Activated T-helper 1 cell treated with anti-CD3 and anti-CD28 coated beads, Interleukin-12 subunit alpha, Interleukin-12 subunit beta, Interleukin-2, Interleukin-4 antibody, amounts not matched to agents 30 ng/mL and 10 ng/mL and 1 ng/mL, durations not matched to agents 14 hours and 24 hours and 36 hours (primary cell): Measurements from ENCODE around the gene XPR1. TPM values are rescaled to one million over a fixed set of nuclear protein-coding genes. Genes with fewer than 3 reads are reported as not detected.
"Not testable (repeated sequence)": the region's sequence is repeated elsewhere in the genome, so short reads cannot be mapped to it uniquely, and the experiment has no call there.

Source experiments
- DNase-seq: peaks from one replicate; pipeline ENCODE4 v3.0.0; 2021; ENCODE audit warnings: low spot score
- H3K27ac Mint-ChIP-seq: one replicate; pipeline ENCODE4 v1.8.0; 2021; ENCODE audit warnings: mild to moderate bottlenecking, mixed read lengths
- H3K27me3 Mint-ChIP-seq: one replicate; pipeline ENCODE4 v1.8.0; 2022; ENCODE audit warnings: mild to moderate bottlenecking, moderate library complexity, mixed read lengths; ENCODE audit not compliant: insufficient read depth
- H3K36me3 Mint-ChIP-seq: one replicate; pipeline ENCODE4 v1.8.0; 2021; ENCODE audit warnings: low read depth, mixed read lengths
- H3K4me1 Mint-ChIP-seq: one replicate; pipeline ENCODE4 v1.8.0; 2021; ENCODE audit warnings: low read depth, mixed read lengths
- H3K4me3 Mint-ChIP-seq: one replicate; pipeline ENCODE4 v1.8.0; 2021; ENCODE audit warnings: mild to moderate bottlenecking, moderate library complexity, mixed read lengths
- H3K9me3 Mint-ChIP-seq: one replicate; pipeline ENCODE4 v1.8.0; 2021; ENCODE audit warnings: mixed read lengths
- intact Hi-C: fragments of 100-400 bp; cut with micrococcal nuclease; formaldehyde crosslinking; loops from one replicate; pipeline ENCODE4 v1.15.1; 2024
- total RNA-seq: library from RNA; stranded (reverse); gene quantifications from 2 replicates; pipeline ENCODE4 v1.2.3, GENCODE V29; 2022

Gene XPR1
- total RNA-seq, 1 donor from 2014 or later: 21.2 TPM

- H3K4me3 Mint-ChIP-seq: no peak overlapping the region
- H3K4me1 Mint-ChIP-seq: peaks cover 6% of the 10 kb centered on the region
- no peak overlapping the region for H3K27ac Mint-ChIP-seq
- no peaks in the 10 kb centered on the region for H3K27me3 Mint-ChIP-seq
- intact Hi-C loops: no loop called here
- peaks cover 12% of the 10 kb centered on the region for H3K36me3 Mint-ChIP-seq
- H3K9me3 Mint-ChIP-seq: peaks cover 18% of the 10 kb centered on the region
- DNase-seq: no peak
Measured at GRCh38 chr1:180674603-180675530, 43.0 kb downstream of the XPR1 start.

GRCh38 chr1:180675586-180675985 lies 43.8 kb downstream of the XPR1 start:
- DNase-seq: no peak
- Mint-ChIP-seq H3K27me3 (no peaks in the 10 kb centered on the region), H3K27ac (no peak overlapping the region), H3K36me3 (peaks cover 9% of the 10 kb centered on the region), H3K4me1 (no peaks in the 10 kb centered on the region), H3K4me3 (no peak overlapping the region), H3K9me3 (peaks cover 14% of the 10 kb centered on the region)
- intact Hi-C loops: no loop called here

GRCh38 chr1:180680558-180681144 lies 48.8 kb downstream of the XPR1 start:
- no peak overlapping the region for H3K4me3 Mint-ChIP-seq
- DNase-seq: no peak
- H3K36me3 Mint-ChIP-seq: peaks cover 15% of the 10 kb centered on the region
- no peak overlapping the region for H3K27ac Mint-ChIP-seq
- H3K27me3 Mint-ChIP-seq: no peaks in the 10 kb centered on the region
- H3K9me3 Mint-ChIP-seq: peaks cover 20% of the 10 kb centered on the region
- no peaks in the 10 kb centered on the region for H3K4me1 Mint-ChIP-seq
- intact Hi-C loops: no loop called here

DNA sequence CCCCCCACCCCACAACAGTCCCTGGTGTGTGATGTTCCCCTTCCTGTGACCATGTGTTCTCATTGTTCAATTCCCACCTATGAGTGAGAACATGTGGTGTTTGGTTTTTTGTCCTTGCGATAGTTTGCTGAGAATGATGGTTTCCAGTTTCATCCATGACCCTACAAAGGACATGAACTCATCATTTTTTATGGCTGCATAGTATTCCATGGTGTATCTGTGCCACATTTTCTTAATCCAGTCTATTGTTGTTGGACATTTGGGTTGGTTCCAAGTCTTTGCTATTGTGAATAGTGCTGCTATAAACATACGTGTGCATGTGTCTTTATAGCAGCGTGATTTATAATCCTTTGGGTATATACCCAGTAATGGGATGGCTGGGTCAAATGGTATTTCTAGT lies 51.3 kb downstream of the XPR1 start:
- H3K9me3 Mint-ChIP-seq: peaks cover 28% of the 10 kb centered on the region
- H3K27ac Mint-ChIP-seq, H3K4me3 Mint-ChIP-seq, H3K4me1 Mint-ChIP-seq, DNase-seq, intact Hi-C loops, H3K27me3 Mint-ChIP-seq: not testable (repeated sequence)
- peaks cover 18% of the 10 kb centered on the region for H3K36me3 Mint-ChIP-seq

- no peak overlapping the region for H3K4me3 Mint-ChIP-seq
- no peaks in the 10 kb centered on the region for H3K27me3 Mint-ChIP-seq
- intact Hi-C loops: no loop called here
- H3K9me3 Mint-ChIP-seq: peaks cover 4% of the 10 kb centered on the region
- no peak overlapping the region for H3K27ac Mint-ChIP-seq
- DNase-seq: no peak
- H3K36me3 Mint-ChIP-seq: peaks cover 4% of the 10 kb centered on the region
- peaks cover 5% of the 10 kb centered on the region for H3K4me1 Mint-ChIP-seq
Measured at GRCh38 chr1:180691322-180691913, 59.6 kb downstream of the XPR1 start.

DNA sequence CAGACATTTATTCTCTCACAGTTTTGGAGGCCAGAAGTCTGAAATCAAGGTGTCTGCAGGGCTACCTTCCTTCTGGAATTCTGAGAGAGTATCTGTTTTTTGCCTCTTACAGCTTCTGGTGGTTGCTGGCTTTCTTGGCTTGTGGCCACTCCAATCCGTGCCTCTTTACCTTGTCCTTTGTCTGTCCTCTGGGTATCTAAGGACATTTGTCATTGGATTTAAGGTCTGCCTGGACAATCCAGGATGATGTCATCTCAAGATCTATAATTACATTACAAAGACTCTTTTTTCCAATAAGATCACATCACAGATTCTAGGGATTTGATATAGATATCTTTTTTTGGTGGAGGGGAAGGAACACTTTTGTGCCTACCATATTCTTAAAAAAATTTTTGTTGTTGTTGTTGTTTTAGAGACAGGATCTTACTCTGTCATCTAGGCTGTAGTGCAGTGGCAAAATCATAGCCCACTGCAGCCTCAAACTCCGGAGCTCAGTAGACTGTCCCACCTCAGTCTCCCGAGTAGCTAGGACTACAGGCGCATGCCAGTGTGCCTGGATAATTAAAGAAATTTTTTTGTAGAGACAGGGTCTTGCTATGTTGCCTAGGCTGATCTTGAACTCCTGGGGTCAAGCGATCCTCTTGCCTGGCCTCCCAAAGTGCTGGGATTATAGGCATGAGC lies 61.9 kb downstream of the XPR1 start:
- Mint-ChIP-seq H3K4me1 (peaks cover 5% of the 10 kb centered on the region), H3K27me3 (no peaks in the 10 kb centered on the region), H3K4me3 (no peak overlapping the region), H3K9me3 (peaks cover 26% of the 10 kb centered on the region), H3K27ac (no peak overlapping the region), H3K36me3 (peaks cover 9% of the 10 kb centered on the region)
- DNase-seq: no peak
- intact Hi-C loops: no loop called here

DNA sequence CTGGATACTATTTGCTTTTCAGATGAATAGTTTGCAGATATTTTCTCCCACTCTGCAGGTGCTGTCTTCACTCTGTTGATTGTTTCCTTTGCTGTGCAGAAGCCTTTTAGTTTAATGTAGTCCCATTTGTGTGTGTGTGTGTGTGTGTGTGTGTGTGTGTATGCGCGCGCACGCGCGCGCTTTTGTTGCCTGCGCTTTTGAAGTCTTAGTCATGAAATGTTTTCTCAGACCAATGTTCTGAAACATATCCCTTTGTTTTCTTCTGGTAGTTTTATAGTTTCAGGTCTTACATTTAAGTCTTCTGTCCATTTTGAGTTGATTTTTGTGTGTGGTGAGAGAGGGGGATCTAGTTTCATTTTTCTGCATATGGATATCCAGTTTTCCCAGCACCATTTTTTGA lies 63.5 kb downstream of the XPR1 start:
- no peak overlapping the region for H3K4me3 Mint-ChIP-seq
- intact Hi-C loops: no loop called here
- DNase-seq: no peak
- peaks cover 29% of the 10 kb centered on the region for H3K9me3 Mint-ChIP-seq
- no peak overlapping the region for H3K27ac Mint-ChIP-seq
- H3K27me3 Mint-ChIP-seq: no peaks in the 10 kb centered on the region
- H3K36me3 Mint-ChIP-seq: peaks cover 10% of the 10 kb centered on the region
- H3K4me1 Mint-ChIP-seq: peaks cover 5% of the 10 kb centered on the region

GRCh38 chr1:180696361-180696760 lies 64.5 kb downstream of the XPR1 start:
- no peak overlapping the region for H3K4me3 Mint-ChIP-seq
- no peak for DNase-seq
- H3K4me1 Mint-ChIP-seq: peaks cover 5% of the 10 kb centered on the region
- H3K9me3 Mint-ChIP-seq: peaks cover 29% of the 10 kb centered on the region
- intact Hi-C loops: no loop called here
- no peak overlapping the region for H3K27ac Mint-ChIP-seq
- H3K27me3 Mint-ChIP-seq: no peaks in the 10 kb centered on the region
- peaks cover 10% of the 10 kb centered on the region for H3K36me3 Mint-ChIP-seq

- no peak overlapping the region for H3K4me3 Mint-ChIP-seq
- H3K4me1 Mint-ChIP-seq: no peaks in the 10 kb centered on the region
- H3K36me3 Mint-ChIP-seq: peaks cover 10% of the 10 kb centered on the region
- intact Hi-C loops: no loop called here
- no peak for DNase-seq
- no peak overlapping the region for H3K27ac Mint-ChIP-seq
- peaks cover 38% of the 10 kb centered on the region for H3K9me3 Mint-ChIP-seq
- H3K27me3 Mint-ChIP-seq: no peaks in the 10 kb centered on the region
Measured at GRCh38 chr1:180698580-180698979, 66.8 kb downstream of the XPR1 start.

DNA sequence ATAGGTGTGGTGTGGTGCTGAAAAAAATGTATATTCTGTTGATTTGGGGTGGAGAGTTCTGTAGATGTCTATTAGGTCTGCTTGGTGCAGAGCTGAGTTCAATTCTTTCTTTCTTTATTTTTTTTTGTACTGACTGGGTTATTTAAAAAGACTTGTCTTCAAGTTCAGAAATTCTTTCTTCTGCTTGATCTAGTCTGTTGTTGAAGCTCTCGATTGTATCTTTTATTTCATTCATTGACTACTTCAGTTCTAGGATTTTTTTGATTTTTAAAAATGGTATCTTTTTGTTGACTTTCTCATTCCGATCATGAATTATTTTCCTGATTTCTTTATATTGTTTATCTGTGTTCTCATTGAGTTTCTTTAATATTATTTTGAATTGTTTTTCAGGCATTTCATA lies 70.6 kb downstream of the XPR1 start:
- DNase-seq, intact Hi-C loops, H3K4me1 Mint-ChIP-seq, H3K36me3 Mint-ChIP-seq, H3K27me3 Mint-ChIP-seq, H3K27ac Mint-ChIP-seq, H3K4me3 Mint-ChIP-seq: not testable (repeated sequence)
- H3K9me3 Mint-ChIP-seq: peaks cover 27% of the 10 kb centered on the region

DNA sequence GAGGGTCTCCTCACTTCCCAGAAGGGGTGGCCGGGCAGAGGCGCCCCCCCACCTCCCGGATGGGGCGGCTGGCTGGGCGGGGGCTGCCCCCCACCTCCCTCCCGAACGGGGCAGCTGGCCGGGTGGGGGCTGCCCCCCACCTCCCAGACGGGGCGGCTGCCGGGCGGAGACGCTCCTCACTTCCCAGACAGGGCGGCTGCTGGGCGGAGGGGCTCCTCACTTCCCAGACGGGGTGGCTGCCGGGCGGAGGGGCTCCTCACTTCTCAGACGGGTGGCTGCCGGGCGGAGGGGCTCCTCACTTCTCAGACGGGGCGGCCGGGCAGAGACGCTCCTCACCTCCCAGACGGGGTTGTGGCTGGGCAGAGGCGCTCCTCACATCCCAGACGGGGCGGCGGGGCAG lies 78.9 kb downstream of the XPR1 start:
- peaks cover 16% of the 10 kb centered on the region for H3K9me3 Mint-ChIP-seq
- DNase-seq, H3K27me3 Mint-ChIP-seq, H3K27ac Mint-ChIP-seq, intact Hi-C loops, H3K36me3 Mint-ChIP-seq, H3K4me3 Mint-ChIP-seq, H3K4me1 Mint-ChIP-seq: not testable (repeated sequence)

GRCh38 chr1:180711260-180711659 lies 79.4 kb downstream of the XPR1 start:
- H3K9me3 Mint-ChIP-seq: peaks cover 16% of the 10 kb centered on the region
- H3K4me1 Mint-ChIP-seq, H3K27me3 Mint-ChIP-seq, H3K27ac Mint-ChIP-seq, H3K36me3 Mint-ChIP-seq, DNase-seq, H3K4me3 Mint-ChIP-seq, intact Hi-C loops: not testable (repeated sequence)

DNA sequence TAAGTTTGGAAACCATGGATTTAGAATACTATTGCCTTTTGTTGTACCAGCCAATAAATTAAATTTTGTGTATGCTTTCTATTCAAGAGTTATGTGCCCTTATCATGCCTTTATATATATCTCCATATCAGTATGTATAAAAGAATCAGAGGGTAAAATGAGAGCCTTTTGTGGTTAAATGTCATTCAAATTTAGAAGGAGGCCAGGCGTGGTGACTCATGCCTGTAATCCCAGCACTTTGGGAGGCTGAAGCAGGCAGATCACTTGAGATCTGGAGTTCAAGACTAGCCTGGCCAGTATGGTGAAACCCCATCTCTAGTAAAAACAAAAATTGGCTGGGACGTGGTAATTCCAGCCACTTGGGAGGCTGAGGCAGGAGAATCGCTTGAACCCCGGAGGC lies 88.9 kb downstream of the XPR1 start:
- Mint-ChIP-seq H3K4me3 (no peak overlapping the region), H3K27ac (no peak overlapping the region), H3K4me1 (no peaks in the 10 kb centered on the region), H3K27me3 (no peaks in the 10 kb centered on the region), H3K9me3 (no peaks in the 10 kb centered on the region), H3K36me3 (no peaks in the 10 kb centered on the region)
- no peak for DNase-seq
- intact Hi-C loops: no loop called here
